BLaER1 (cell line): ENCODE results near the gene CAVIN2.

Source experiments
- H3K27ac ChIP-seq: shearing (Covaris generic); formaldehyde crosslinking; 2 replicates; pipeline ENCODE4 v1.8.1; 2022
- H3K27me3 ChIP-seq: shearing (Covaris generic); formaldehyde crosslinking; 2 replicates; pipeline ENCODE4 v1.8.1; 2022
- H3K36me3 ChIP-seq: shearing (Covaris generic); formaldehyde crosslinking; 2 replicates; pipeline ENCODE4 v1.8.1; 2022
- H3K4me1 ChIP-seq: shearing (Covaris generic); formaldehyde crosslinking; 2 replicates; pipeline ENCODE4 v1.8.1; 2022
- H3K4me2 ChIP-seq: shearing (Covaris generic); formaldehyde crosslinking; 2 replicates; pipeline ENCODE4 v1.8.1; 2022
- H3K4me3 ChIP-seq: shearing (Covaris generic); formaldehyde crosslinking; 2 replicates; pipeline ENCODE4 v1.8.1; 2022
- H3K9ac ChIP-seq: shearing (Covaris generic); formaldehyde crosslinking; 2 replicates; pipeline ENCODE4 v1.8.1; 2022
- H3K9me3 ChIP-seq: shearing (Covaris generic); formaldehyde crosslinking; 2 replicates; pipeline ENCODE4 v1.8.1; 2022
- H4K20me1 ChIP-seq: shearing (Covaris generic); formaldehyde crosslinking; 2 replicates; pipeline ENCODE4 v1.8.1; 2022
- Cebpa-rat ChIP-seq: shearing (Covaris generic); IDR thresholded peaks from 2 replicates; pipeline ENCODE4 v1.8.1; 2022

Gene CAVIN2, protein sequence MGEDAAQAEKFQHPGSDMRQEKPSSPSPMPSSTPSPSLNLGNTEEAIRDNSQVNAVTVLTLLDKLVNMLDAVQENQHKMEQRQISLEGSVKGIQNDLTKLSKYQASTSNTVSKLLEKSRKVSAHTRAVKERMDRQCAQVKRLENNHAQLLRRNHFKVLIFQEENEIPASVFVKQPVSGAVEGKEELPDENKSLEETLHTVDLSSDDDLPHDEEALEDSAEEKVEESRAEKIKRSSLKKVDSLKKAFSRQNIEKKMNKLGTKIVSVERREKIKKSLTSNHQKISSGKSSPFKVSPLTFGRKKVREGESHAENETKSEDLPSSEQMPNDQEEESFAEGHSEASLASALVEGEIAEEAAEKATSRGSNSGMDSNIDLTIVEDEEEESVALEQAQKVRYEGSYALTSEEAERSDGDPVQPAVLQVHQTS

DNA sequence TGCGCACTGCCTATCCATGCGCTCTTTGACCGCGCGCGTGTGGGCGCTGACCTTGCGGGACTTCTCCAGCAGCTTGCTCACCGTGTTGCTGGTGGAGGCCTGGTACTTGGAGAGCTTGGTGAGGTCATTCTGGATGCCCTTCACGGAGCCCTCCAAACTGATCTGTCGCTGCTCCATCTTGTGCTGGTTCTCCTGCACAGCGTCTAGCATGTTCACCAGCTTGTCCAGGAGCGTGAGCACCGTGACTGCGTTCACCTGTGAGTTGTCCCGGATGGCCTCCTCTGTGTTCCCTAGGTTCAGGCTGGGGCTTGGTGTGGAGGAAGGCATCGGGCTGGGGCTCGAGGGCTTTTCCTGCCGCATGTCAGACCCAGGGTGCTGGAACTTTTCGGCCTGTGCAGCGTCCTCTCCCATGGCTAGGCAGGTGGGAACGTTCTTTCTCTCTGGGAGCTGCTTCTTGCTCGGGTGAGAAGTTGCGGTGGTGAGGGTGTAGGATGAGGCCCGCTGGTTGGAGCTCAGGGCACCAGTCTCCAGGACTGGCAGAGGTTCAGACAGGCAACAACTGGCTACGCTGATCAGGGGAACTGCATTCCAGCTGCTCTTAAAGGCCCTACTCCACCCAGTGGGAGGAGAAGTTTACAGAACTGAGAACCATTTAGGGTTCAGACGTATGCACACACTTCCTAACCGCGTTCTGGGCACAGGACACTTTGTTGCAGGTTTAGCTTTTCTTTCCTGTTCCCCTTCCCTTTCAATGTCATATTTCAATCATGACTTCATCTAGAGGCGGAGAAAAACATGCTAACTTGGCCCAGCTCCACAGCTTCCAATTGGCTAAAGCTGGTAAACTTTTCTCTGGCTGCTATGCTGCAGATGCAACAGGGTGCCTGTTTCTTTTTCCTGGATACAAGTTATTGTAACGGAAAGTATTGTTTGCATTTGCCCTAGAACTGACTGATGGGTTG is at the start of gene CAVIN2:
Gene CAVIN2, minus strand, starts transcription at position 574 of the 962 bp plus-strand sequence. Its CDS starts 163 bp downstream, at position 411.
- TF ChIP-seq Cebpa-rat, result no peak
- H3K36me3 ChIP-seq, result no peaks in the 10 kb centered on the region
- no peaks in the 10 kb centered on the region for H3K9me3 ChIP-seq
- H3K4me1 ChIP-seq, result no peaks in the 10 kb centered on the region
- no peak within 1 kb of the TSS for H3K27ac ChIP-seq
- no peak within 1 kb of the TSS for H3K9ac ChIP-seq
- H3K4me3 ChIP-seq, result no peak within 1 kb of the TSS
- no peaks in the 10 kb centered on the region for H4K20me1 ChIP-seq
- no peaks in the 10 kb centered on the region for H3K27me3 ChIP-seq
- H3K4me2 ChIP-seq, result no peak within 1 kb of the TSS

DNA sequence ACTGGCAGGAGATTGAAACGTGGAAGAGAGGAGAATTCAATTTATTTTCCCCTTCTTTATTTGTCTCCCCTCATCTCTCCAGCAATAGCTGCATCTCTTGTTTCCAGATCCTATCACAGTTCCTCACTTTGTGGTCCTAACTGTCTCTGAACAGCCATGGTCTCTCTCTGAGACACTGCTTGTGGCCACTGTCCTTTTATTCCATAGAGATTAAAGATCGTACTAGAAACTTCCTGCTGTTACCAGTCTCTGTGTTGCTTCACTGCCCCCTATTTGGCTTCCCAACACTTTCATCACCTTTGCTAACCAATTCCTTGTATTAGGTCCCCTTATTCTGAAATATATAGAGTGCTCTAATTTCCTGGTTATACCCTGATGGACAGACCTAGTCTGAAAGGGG is 48.9 kb upstream of the CAVIN2 start:
- Histone ChIP-seq H3K4me3 (no peak overlapping the region), H3K36me3 (no peaks in the 10 kb centered on the region), H4K20me1 (no peaks in the 10 kb centered on the region), H3K4me2 (no peak overlapping the region), H3K9me3 (0 out of 2 replicates have a peak, but pooled peaks cover under 1% of the 10 kb centered on the region), H3K9ac (no peak overlapping the region), H3K4me1 (no peaks in the 10 kb centered on the region), H3K27ac (no peak overlapping the region), H3K27me3 (no peaks in the 10 kb centered on the region)
- no peak for TF ChIP-seq Cebpa-rat

DNA sequence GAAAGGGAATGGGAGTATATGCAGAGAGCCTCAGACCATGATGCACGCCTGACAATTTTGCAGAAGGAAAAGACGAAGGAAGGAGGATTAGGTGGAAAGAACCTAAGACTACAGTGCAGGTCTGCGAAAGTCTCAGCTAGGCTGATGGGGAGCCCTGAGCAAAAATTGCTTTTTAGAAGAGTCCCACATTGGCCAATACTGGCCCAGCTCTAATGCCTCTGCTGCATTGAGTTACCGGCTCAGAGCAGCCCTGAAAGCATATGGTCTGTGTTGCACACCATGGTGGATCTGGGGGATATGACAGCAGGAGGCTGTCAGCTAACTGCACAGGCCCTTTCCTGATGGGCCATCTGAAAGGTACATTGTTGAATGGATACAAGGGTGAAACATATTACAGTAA is 48.3 kb upstream of the CAVIN2 start:
- H3K4me1 ChIP-seq, result no peaks in the 10 kb centered on the region
- H3K27me3 ChIP-seq, result no peaks in the 10 kb centered on the region
- H4K20me1 ChIP-seq, result no peaks in the 10 kb centered on the region
- no peak overlapping the region for H3K9ac ChIP-seq
- H3K4me3 ChIP-seq, result no peak overlapping the region
- TF ChIP-seq Cebpa-rat, result no peak
- no peak overlapping the region for H3K27ac ChIP-seq
- no peak overlapping the region for H3K4me2 ChIP-seq
- no peaks in the 10 kb centered on the region for H3K36me3 ChIP-seq
- H3K9me3 ChIP-seq, result no peaks in the 10 kb centered on the region

DNA sequence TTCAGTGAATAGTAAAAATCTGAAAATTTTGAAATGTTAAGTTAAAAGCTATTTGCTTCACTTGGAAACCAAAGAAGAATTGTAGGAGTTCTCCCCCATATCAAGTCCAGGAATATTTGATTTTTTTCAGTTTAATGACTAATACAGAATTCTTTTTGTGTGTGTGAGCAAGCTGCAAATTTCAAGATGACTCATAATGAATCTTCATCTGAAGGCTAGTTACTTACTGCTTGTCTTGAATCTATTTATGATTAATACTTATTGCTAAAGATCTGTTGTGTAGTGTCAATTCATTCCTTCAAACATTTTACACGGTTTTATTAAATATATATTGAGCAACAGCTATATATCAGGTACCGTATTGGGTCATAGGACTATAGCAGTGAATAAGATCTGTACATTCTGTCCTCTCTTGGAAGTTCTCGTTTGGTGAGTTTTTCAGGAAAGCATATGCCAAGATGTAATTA is 47.8 kb upstream of the CAVIN2 start:
- no peaks in the 10 kb centered on the region for H3K9me3 ChIP-seq
- H3K27ac ChIP-seq, result no peak overlapping the region
- TF ChIP-seq Cebpa-rat, result no peak
- no peak overlapping the region for H3K9ac ChIP-seq
- no peaks in the 10 kb centered on the region for H3K27me3 ChIP-seq
- H3K4me2 ChIP-seq, result no peak overlapping the region
- H3K4me1 ChIP-seq, result no peaks in the 10 kb centered on the region
- H3K4me3 ChIP-seq, result no peak overlapping the region
- H3K36me3 ChIP-seq, result no peaks in the 10 kb centered on the region
- no peaks in the 10 kb centered on the region for H4K20me1 ChIP-seq

DNA sequence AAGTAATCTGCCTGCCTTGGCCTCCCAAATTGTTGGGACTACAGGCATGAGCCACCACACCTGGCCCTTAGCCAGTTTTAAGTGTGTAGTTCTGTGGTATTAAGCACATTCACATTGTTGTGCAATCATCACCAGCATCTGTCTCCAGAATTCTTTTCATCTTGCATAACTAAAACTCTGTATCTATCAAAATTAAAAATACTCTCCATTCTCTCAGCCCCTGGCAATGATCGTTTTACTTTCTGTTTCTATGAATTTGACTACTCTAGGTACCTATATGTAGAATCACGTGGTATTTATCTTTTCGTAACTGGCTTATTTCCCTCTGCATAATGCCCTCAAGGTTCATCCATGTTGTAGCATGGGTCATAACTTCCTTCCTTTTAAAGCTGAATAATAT is 45.5 kb upstream of the CAVIN2 start:
- no peak overlapping the region for H3K4me2 ChIP-seq
- TF ChIP-seq Cebpa-rat, result no peak; the same call in 1 of the 2 replicates

DNA sequence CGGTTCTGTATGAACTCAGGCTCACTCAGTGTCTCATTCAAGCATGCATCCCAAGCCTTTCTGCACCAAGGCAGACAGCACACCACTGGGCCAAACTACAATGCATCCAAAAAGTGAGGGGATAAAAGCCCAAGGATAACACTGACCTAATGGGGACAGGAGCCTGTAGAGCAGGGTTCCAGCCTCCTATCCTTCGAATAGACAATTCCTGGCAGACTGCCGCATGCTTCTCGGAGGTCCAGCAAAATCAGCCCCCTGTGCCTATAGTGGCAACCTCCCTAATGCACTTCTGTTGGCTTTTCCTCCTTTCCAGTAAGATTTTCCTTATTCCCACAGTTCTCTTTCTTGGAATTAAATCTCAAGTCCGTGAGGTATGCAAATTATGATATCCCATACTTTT is 44.8 kb upstream of the CAVIN2 start:
- no peak overlapping the region for H3K9ac ChIP-seq
- H3K4me3 ChIP-seq, result no peak overlapping the region
- H3K27me3 ChIP-seq, result no peaks in the 10 kb centered on the region
- no peak for TF ChIP-seq Cebpa-rat
- no peak overlapping the region for H3K4me2 ChIP-seq
- no peaks in the 10 kb centered on the region for H4K20me1 ChIP-seq
- no peaks in the 10 kb centered on the region for H3K36me3 ChIP-seq
- no peaks in the 10 kb centered on the region for H3K9me3 ChIP-seq
- H3K27ac ChIP-seq, result no peak overlapping the region
- no peaks in the 10 kb centered on the region for H3K4me1 ChIP-seq

More for the DNA sequence above, 45.5 kb upstream of the CAVIN2 start:
- H3K4me3 ChIP-seq, result no peak overlapping the region
- H3K9ac ChIP-seq, result no peak overlapping the region
- H3K27me3 ChIP-seq, result no peaks in the 10 kb centered on the region
- no peaks in the 10 kb centered on the region for H3K36me3 ChIP-seq
- no peak overlapping the region for H3K27ac ChIP-seq
- H3K9me3 ChIP-seq, result no peaks in the 10 kb centered on the region
- H3K4me1 ChIP-seq, result no peaks in the 10 kb centered on the region
- no peaks in the 10 kb centered on the region for H4K20me1 ChIP-seq

DNA sequence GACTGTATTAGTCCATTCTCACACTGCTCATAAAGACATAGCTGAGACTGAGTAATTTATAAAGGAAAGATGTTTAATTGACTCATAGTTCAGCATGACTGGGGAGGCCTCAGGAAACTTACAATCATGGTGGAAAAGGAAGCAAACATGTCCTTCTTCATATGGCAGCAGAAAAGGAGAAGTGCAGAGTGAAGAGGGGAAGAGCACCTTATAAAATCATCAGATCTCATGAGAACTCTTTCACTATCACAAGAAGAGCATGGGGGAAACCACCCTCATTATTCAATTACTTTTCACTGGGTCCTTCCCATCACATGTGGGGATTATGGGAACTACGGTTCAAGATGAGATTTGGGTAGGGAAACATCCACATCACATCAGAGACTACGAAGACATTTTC is 43.0 kb upstream of the CAVIN2 start:
- H3K27me3 ChIP-seq, result no peaks in the 10 kb centered on the region
- TF ChIP-seq Cebpa-rat, result no peak
- no peak overlapping the region for H3K4me2 ChIP-seq

DNA sequence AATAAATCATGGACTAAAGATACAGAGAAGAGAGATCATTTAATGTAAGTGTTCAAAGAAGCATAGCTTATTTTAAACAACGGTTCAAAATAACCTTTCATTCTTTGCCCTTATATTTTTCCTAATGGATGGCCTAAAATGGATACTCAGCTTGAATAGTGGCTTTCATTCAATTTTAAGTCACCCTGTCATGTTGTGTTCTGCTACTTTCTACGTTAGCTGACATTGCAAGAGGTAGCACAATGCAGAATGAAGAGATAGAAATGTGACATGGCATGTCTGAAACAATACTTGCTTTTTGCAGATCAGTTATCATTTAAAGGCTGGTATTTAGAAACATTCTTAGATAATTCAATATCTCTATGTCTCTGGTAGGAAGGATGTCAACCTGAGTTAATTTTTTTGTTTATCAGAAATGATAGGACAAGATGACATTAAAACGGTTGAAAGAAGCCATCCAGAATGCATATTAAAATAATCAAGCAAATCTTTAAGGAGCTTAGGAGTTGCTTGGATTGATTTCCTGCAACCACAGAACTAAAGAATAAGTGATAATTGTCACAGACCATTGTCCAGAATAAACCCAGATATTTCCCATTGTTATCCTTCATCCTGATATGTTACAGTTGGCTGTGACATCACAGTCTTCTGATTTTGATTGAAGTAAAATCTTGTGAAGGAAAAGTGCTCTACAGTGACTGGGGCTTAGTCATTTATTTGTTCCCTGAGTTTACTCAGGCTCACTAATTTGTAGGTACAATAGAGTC is 41.7 kb upstream of the CAVIN2 start:
- Histone ChIP-seq H4K20me1 (no peaks in the 10 kb centered on the region), H3K4me3 (no peak overlapping the region), H3K9me3 (no peaks in the 10 kb centered on the region), H3K27me3 (no peaks in the 10 kb centered on the region), H3K4me2 (no peak overlapping the region), H3K4me1 (no peaks in the 10 kb centered on the region), H3K36me3 (no peaks in the 10 kb centered on the region), H3K27ac (no peak overlapping the region), H3K9ac (no peak overlapping the region)
- TF ChIP-seq Cebpa-rat, result no peak

More for the DNA sequence above, 43.0 kb upstream of the CAVIN2 start:
- Histone ChIP-seq H3K4me3 (no peak overlapping the region), H3K4me1 (no peaks in the 10 kb centered on the region), H3K27ac (no peak overlapping the region), H3K9me3 (no peaks in the 10 kb centered on the region), H3K9ac (no peak overlapping the region), H3K36me3 (no peaks in the 10 kb centered on the region), H4K20me1 (no peaks in the 10 kb centered on the region)

DNA sequence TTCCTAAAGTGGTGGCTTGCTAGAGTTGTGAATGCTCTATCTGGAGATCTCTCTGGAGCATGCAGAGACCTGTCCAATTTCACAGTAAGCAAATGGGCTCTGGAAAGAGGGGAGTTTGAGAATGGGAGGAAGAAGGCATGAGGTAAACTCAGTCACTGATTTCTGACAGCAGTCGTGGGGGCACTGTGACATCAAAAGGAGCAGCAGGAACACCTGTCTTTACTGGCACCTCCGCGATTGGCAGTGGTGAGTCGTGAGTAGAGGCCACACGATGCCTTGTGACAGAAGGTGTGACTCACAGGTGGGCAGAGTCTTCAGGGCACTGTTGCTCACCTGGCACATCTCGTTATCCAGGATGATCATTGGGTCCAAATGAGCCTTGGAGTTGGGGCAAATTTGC is 38.8 kb upstream of the CAVIN2 start:
- no peak overlapping the region for H3K9ac ChIP-seq
- no peak overlapping the region for H3K27ac ChIP-seq
- H4K20me1 ChIP-seq, result no peaks in the 10 kb centered on the region
- no peaks in the 10 kb centered on the region for H3K27me3 ChIP-seq
- H3K36me3 ChIP-seq, result no peaks in the 10 kb centered on the region
- no peak overlapping the region for H3K4me2 ChIP-seq
- no peaks in the 10 kb centered on the region for H3K4me1 ChIP-seq
- H3K4me3 ChIP-seq, result no peak overlapping the region
- peaks cover 7% of the 10 kb centered on the region for H3K9me3 ChIP-seq
- TF ChIP-seq Cebpa-rat, result no peak
